Measurements from ENCODE around the gene CCNY. TPM values are rescaled to one million over a fixed set of nuclear protein-coding genes. Genes with fewer than 3 reads are reported as not detected.
A peak's percentile ranks its signal among the peaks of the same experiment; 100 is the strongest.

The CCNY gene
- total RNA-seq, 1 experiment from 2014 or later: 59.1 TPM

GRCh38 chr10:35559416-35559815 lies 223.1 kb downstream of the CCNY start:
- H3K27me3 Mint-ChIP-seq (ENCODE audit: unreplicated experiment): no peaks in the 10 kb centered on the region
- no peak for TF ChIP-seq CTCF (IDR thresholded peaks at IDR 0.05; ENCODE audit: unreplicated experiment)
- H3K27ac Mint-ChIP-seq (ENCODE audit: unreplicated experiment): no peak overlapping the region

GRCh38 chr10:35561715-35562114 lies 225.4 kb downstream of the CCNY start:
- CTCF ChIA-PET: no interaction called here
- no peaks in the 10 kb centered on the region for H3K4me1 Mint-ChIP-seq (ENCODE audit: low read depth, unreplicated experiment)
- H3K27ac Mint-ChIP-seq (ENCODE audit: unreplicated experiment): no peak overlapping the region
- H3K27me3 Mint-ChIP-seq (ENCODE audit: unreplicated experiment): no peaks in the 10 kb centered on the region
- no peaks in the 10 kb centered on the region for H3K9me3 Mint-ChIP-seq (ENCODE audit: low read depth, unreplicated experiment)
- intact Hi-C loops (cut with micrococcal nuclease; ENCODE audit: unreplicated experiment): loop anchor here (5.0 kb wide), 1 partner anchor 324 kb away; no protein-coding TSS in a partner anchor
- no TSS peak for BruUV-seq (replicated peaks)
- no peak for DNase-seq
- H3K36me3 Mint-ChIP-seq (ENCODE audit: insufficient read depth, unreplicated experiment): no peaks in the 10 kb centered on the region
- no peak overlapping the region for H3K4me3 Mint-ChIP-seq (ENCODE audit: low read depth, unreplicated experiment)
- no peak for TF ChIP-seq CTCF (IDR thresholded peaks at IDR 0.05; ENCODE audit: unreplicated experiment)

More at GRCh38 chr10:35559416-35559815, 223.1 kb downstream of the CCNY start:
- Mint-ChIP-seq H3K4me3 (ENCODE audit: low read depth, unreplicated experiment) (no peak overlapping the region), H3K36me3 (ENCODE audit: insufficient read depth, unreplicated experiment) (no peaks in the 10 kb centered on the region), H3K4me1 (ENCODE audit: low read depth, unreplicated experiment) (no peaks in the 10 kb centered on the region), H3K9me3 (ENCODE audit: low read depth, unreplicated experiment) (no peaks in the 10 kb centered on the region)
- intact Hi-C loops (cut with micrococcal nuclease; ENCODE audit: unreplicated experiment): no loop called here
- BruUV-seq (replicated peaks): no TSS peak
- CTCF ChIA-PET: interaction anchor here (0.6 kb wide), 1 partner anchor 16 kb away, joined by 7 read pairs; no protein-coding TSS in a partner anchor
- DNase-seq: no peak

- CTCF ChIA-PET: interaction anchor here (0.7 to 1.4 kb wide), 2 partner anchors 16 to 21 kb away, joined by 3 to 8 read pairs; no protein-coding TSS in a partner anchor
- Mint-ChIP-seq H3K27ac (ENCODE audit: unreplicated experiment) (no peak overlapping the region), H3K27me3 (ENCODE audit: unreplicated experiment) (no peaks in the 10 kb centered on the region), H3K9me3 (ENCODE audit: low read depth, unreplicated experiment) (no peaks in the 10 kb centered on the region), H3K4me3 (ENCODE audit: low read depth, unreplicated experiment) (no peak overlapping the region), H3K36me3 (ENCODE audit: insufficient read depth, unreplicated experiment) (no peaks in the 10 kb centered on the region), H3K4me1 (ENCODE audit: low read depth, unreplicated experiment) (no peaks in the 10 kb centered on the region)
- intact Hi-C loops (cut with micrococcal nuclease; ENCODE audit: unreplicated experiment): loop anchor here (5.0 kb wide), 1 partner anchor 325 kb away; no protein-coding TSS in a partner anchor
- DNase-seq: no peak
- BruUV-seq (replicated peaks): no TSS peak
- no peak for TF ChIP-seq CTCF (IDR thresholded peaks at IDR 0.05; ENCODE audit: unreplicated experiment)
Measured at GRCh38 chr10:35562427-35562826, 226.1 kb downstream of the CCNY start.

- DNase-seq: peak; percentile 69
- H3K9me3 Mint-ChIP-seq (ENCODE audit: low read depth, unreplicated experiment): no peaks in the 10 kb centered on the region
- intact Hi-C loops (cut with micrococcal nuclease; ENCODE audit: unreplicated experiment): loop anchor here (1.0 to 5.0 kb wide), 2 partner anchors 226 to 326 kb away; no protein-coding TSS in a partner anchor
- H3K27ac Mint-ChIP-seq (ENCODE audit: unreplicated experiment): no peak overlapping the region
- peak; percentile 94 for TF ChIP-seq CTCF (IDR thresholded peaks at IDR 0.05; ENCODE audit: unreplicated experiment)
- no peaks in the 10 kb centered on the region for H3K27me3 Mint-ChIP-seq (ENCODE audit: unreplicated experiment)
- BruUV-seq (replicated peaks): no TSS peak
- no peaks in the 10 kb centered on the region for H3K4me1 Mint-ChIP-seq (ENCODE audit: low read depth, unreplicated experiment)
- H3K4me3 Mint-ChIP-seq (ENCODE audit: low read depth, unreplicated experiment): no peak overlapping the region
- CTCF ChIA-PET: interaction anchor here (0.7 to 1.4 kb wide), 3 partner anchors 17 to 25 kb away, joined by 3 to 8 read pairs (median 4); no protein-coding TSS in a partner anchor
- no peaks in the 10 kb centered on the region for H3K36me3 Mint-ChIP-seq (ENCODE audit: insufficient read depth, unreplicated experiment)
Measured at GRCh38 chr10:35563261-35563891, 227.1 kb downstream of the CCNY start.

Data from Calu3 (cell line).